Ecto neural progenitor cell (in vitro differentiated cells): ENCODE data around the gene RAB24.
"Not testable (repeated sequence)": the region's sequence is repeated elsewhere in the genome, so short reads cannot be mapped to it uniquely, and the experiment has no call there.

ENCODE experiments used
- DNase-seq: peaks from one replicate; pipeline ENCODE4 v3.0.0-alpha.2; 2018; ENCODE audit warnings: low spot score

RAB24 gene

GRCh38 chr5:177311392-177311722 is 7.8 kb upstream of the RAB24 start:
- no peak for DNase-seq

GRCh38 chr5:177310757-177311391 is 7.4 kb upstream of the RAB24 start:
- DNase-seq: no peak

- no peak for DNase-seq
Measured at GRCh38 chr5:177310332-177310731, 6.8 kb upstream of the RAB24 start.

GRCh38 chr5:177309351-177310191 is 6.1 kb upstream of the RAB24 start:
- peak; percentile 82 for DNase-seq

GRCh38 chr5:177308740-177309139 is 5.2 kb upstream of the RAB24 start:
- DNase-seq: no peak

- DNase-seq: no peak
Measured at GRCh38 chr5:177307544-177308363, 4.2 kb upstream of the RAB24 start.

GRCh38 chr5:177306674-177307543 is 3.4 kb upstream of the RAB24 start:
- no peak for DNase-seq

- not testable (repeated sequence) for DNase-seq
Measured at GRCh38 chr5:177306103-177306640, 2.7 kb upstream of the RAB24 start.

GRCh38 chr5:177304392-177305119 is 1.0 kb upstream of the RAB24 start:
- DNase-seq: no peak

- DNase-seq: no peak
Measured at GRCh38 chr5:177303925-177304391, 439 bp upstream of the RAB24 start.

- no peak for DNase-seq
Measured at GRCh38 chr5:177302354-177303110, 987 bp downstream of the RAB24 start.

GRCh38 chr5:177301503-177302165 is 1.9 kb downstream of the RAB24 start:
- no peak for DNase-seq

- no peak for DNase-seq
Measured at GRCh38 chr5:177300951-177301350, 2.6 kb downstream of the RAB24 start.

GRCh38 chr5:177300236-177300880 is 3.2 kb downstream of the RAB24 start:
- no peak for DNase-seq

GRCh38 chr5:177299697-177300096 is 3.8 kb downstream of the RAB24 start:
- no peak for DNase-seq

GRCh38 chr5:177297922-177298321 is 5.6 kb downstream of the RAB24 start:
- no peak for DNase-seq

GRCh38 chr5:177296581-177296980 is 6.9 kb downstream of the RAB24 start:
- no peak for DNase-seq

- DNase-seq: no peak
Measured at GRCh38 chr5:177295924-177296323, 7.6 kb downstream of the RAB24 start.

GRCh38 chr5:177294632-177295031 is 8.9 kb downstream of the RAB24 start:
- DNase-seq: no peak
